GM18868 (cell line): ENCODE measurements around the gene COMMD4.
"Not testable (repeated sequence)": the region's sequence is repeated elsewhere in the genome, so short reads cannot be mapped to it uniquely, and the experiment has no call there.

Source experiments
- ATAC-seq: cut with Tn5 transposase; IDR thresholded peaks from one replicate; pipeline ENCODE4 v1.9.1; 2021; ENCODE audit warnings: mild to moderate bottlenecking, moderate library complexity; ENCODE audit not compliant: unreplicated experiment

Gene COMMD4

DNA sequence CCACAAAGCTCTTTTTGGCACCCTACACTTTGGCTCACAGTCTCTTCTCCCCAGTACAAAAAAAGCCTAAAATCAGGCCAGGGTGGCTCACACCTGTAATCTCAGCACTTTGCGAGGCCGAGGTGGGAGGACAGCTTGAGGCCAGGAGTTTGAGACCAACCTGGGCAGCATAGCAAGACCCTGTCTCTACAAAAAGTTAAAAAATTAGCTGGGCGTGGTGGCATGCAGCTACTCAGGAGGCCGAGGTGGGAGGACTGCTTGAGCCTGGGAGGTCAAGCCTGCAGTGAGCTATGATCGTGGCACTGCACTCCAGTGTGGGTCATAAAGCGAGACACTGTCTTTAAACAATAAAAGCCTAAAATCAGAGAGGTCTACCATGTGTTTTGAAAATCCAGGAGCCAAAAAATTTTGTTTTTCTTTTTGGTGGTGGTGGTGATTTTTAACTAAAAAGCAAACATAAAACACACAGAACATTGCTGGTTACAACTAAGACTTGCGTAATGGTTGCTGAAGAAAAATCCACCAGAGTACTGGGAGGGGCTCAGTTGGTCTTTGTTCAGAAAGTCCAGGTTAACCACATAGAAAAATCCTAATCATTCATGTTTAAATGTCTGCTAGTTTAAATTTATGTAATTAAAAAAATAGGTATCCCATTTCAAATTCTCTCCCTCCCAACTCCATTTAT, 34.2 kb downstream of the COMMD4 start:
- ATAC-seq = no peak

DNA sequence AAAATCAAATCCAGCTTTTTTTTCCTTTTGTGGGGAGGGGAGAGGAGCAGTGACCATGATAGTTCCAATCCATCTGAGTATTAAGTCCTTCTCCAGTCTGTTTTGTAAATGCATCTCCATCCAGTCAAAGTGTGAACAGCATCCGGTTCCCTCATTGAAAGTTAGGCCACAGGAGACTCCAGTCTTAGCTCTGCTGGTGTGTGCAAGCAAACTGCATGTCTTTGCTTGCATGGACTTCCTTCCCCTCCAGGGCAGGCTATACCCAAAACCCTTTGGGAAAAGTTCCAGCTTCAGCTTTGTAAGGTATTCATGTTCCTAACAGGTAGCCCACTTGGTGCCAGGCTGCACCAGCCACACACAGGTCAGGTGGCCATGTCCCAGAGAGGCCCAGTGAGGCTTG, 35.6 kb downstream of the COMMD4 start:
- ATAC-seq = no peak

DNA sequence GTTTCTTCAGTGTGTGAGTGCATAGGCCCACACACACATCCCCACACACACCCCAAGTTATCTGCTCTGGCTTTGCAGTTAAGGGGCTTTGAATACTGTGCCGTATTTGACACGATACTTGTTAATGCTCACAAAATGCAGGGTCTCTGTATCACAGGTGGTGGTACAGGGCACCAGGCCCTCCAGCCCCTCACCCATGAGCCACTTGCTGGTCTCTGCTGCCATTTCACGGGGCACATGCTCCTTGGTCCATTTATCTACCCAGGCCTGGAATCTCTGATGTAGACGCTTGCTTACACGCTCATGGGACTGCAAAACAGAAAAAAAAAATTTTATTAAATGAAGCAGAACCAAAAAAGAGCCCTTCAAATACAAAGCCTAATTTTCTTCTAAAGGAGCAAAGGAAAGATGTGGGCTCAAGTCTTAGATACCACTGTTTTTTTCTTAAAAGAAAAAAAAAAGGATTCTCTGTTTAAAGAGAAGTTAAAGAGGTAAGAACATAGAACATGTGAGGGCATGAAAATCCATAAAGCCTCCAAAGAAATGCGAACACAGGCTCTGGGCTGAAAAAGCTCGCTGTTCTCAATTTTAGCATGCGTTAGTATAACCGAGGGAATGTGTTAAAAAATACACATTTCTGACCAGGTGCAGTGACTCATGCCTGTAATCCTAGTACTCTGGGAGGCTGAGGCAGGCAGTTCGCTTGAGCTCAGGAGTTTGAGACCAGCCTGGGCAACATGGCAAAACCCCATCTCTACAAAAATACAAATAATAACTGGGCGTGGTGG, 36.2 kb downstream of the COMMD4 start:
- no peak for ATAC-seq

DNA sequence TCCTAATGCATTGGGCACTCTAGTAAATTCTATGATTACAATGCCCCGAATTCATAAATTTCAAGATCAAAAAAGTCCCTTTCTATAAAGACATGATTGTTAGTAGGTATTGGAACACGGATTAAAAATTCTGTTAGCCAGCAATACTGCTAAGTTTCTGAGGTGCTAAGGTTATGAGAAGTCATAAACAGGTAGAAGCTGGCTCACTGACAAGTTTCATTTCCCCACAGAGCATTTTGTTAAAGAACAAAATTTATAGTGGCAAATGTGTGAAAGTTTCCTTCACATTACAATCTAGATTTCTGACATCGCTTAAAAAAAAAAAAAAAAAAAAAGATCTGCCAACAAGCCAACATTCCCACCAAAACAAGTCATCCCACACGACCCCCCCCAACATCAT, 44.9 kb downstream of the COMMD4 start:
- ATAC-seq = no peak

DNA sequence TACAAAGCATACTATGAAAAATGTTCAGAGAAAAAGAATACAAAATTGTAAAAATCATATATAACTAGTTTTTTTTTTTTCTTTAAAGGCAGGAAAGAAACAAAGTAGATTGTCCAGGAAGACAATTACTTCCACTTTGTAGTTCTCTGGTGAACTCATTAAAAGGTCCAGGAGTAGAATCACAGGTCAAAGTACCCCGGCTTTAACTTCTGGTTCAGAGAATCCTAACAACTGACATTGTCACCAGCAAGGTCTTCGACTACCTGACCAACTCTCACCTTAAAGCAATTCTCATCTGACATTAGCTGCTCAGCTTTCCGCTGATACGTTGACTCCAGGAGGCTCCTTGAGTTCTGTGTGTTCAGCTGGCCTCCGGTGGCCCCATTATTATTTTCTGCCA, 48.1 kb downstream of the COMMD4 start:
- not testable (repeated sequence) for ATAC-seq
